Spleen (tissue), 7 donors: Measurements from ENCODE around the gene ARRB2.

Experiments used
- POLR2A ChIP-seq, 3 donors: fragments of 450-650 bp; IDR thresholded peaks; one replicate each; pipeline ENCODE4 v1.5.1; 2017; ENCODE audit warnings: antibody characterized with exemption in 3 of 3, mild to moderate bottlenecking in 1 of 3
- TF ChIP-seq, protein P1 (sequence below), 11 experiments: fragments of 200-600 bp in 7 of 11; fragments of 450-650 bp in 4 of 11; sonication (generic) in 4 of 11; IDR thresholded peaks in 8 of 11; conservative IDR thresholded peaks in 3 of 11; 1 replicate in 7 of 11; 2 replicates in 4 of 11; pipeline versions ENCODE4 v1.4.0 to v1.8.0; 2016 to 2021; ENCODE audit warnings: antibody characterized with exemption in 11 of 11, inconsistent platforms in 4 of 11, mild to moderate bottlenecking in 1 of 11
- donor health status: DM: no; HTN: no; CAD: no; lungs with moderate emphysema.
- donor health status: DM: no; HTN: no; CAD: no.
- donor health status: DM: no; HTN: no; CAD: no.

DNA sequence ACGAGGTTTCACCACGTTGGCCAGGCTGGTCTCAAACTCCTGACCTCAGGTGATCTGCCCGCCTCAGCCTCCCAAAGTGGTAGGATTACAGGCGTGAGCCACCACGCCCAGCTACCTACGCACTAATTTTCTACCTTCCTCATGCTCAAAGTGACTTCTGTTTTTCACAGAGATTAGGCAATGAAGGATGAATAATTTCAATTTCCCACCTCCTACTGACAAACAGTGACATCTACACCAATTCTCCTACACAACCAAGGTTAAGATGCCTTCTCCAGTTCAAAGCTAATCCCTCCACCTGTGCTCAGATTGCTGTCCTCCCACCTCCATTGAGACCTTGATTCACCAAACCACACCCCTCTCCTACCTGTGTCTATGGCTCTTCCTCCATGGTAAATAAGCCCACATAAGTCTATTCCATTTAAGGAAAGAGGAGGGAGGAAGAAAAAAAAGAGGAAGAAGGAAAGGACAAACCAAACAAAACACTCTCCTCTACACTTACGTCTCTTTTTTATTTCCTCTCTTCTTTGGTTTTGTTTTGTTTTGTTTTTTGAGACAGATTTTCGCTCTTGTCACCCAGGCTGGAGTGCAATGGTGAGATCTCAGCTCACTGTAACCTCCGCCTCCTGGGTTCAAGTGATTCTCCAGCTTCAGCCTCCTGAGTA, 15.3 kb downstream of the ARRB2 start:
- TF ChIP-seq, protein P1, sequence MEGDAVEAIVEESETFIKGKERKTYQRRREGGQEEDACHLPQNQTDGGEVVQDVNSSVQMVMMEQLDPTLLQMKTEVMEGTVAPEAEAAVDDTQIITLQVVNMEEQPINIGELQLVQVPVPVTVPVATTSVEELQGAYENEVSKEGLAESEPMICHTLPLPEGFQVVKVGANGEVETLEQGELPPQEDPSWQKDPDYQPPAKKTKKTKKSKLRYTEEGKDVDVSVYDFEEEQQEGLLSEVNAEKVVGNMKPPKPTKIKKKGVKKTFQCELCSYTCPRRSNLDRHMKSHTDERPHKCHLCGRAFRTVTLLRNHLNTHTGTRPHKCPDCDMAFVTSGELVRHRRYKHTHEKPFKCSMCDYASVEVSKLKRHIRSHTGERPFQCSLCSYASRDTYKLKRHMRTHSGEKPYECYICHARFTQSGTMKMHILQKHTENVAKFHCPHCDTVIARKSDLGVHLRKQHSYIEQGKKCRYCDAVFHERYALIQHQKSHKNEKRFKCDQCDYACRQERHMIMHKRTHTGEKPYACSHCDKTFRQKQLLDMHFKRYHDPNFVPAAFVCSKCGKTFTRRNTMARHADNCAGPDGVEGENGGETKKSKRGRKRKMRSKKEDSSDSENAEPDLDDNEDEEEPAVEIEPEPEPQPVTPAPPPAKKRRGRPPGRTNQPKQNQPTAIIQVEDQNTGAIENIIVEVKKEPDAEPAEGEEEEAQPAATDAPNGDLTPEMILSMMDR (IDR thresholded peaks at IDR 0.05 in 8 of 11, conservative IDR thresholded peaks at IDR 0.05 in 3 of 11): no peak
- no peak for TF ChIP-seq POLR2A (IDR thresholded peaks at IDR 0.05)
